Activated naive CD8-positive, alpha-beta T cell treated with anti-CD3 and anti-CD28 coated beads, Interleukin-2, amount 10 ng/mL, durations not matched to agents 7 days and 5 days (primary cell): Measurements from ENCODE around the gene CACNA1B. TPM values are rescaled to one million over a fixed set of nuclear protein-coding genes. Genes with fewer than 3 reads are reported as not detected.
"Not testable (repeated sequence)": the region's sequence is repeated elsewhere in the genome, so short reads cannot be mapped to it uniquely, and the experiment has no call there.

Experiments used
- ATAC-seq: fragments of 150-1000 bp; cut with Tn5 transposase; one replicate; pipeline ENCODE4 v1.10.0; 2021; ENCODE audit warnings: low read depth, moderate library complexity
- POLR2A ChIA-PET: fragments of 350-600 bp; sonication (Branson Sonifier 250); formaldehyde crosslinking; loops from one replicate; lab custom pipeline; 2021; ENCODE audit warnings: antibody characterized with exemption; lab: Charles Lee
- DNase-seq: peaks from one replicate; pipeline ENCODE4 v3.0.0; 2021
- H3K27ac Mint-ChIP-seq: one replicate; pipeline ENCODE4 v1.8.0; 2022; ENCODE audit warnings: mild to moderate bottlenecking, mixed read lengths
- H3K27me3 Mint-ChIP-seq: one replicate; pipeline ENCODE4 v1.8.0; 2022; ENCODE audit warnings: mild to moderate bottlenecking, moderate library complexity, mixed read lengths
- H3K36me3 Mint-ChIP-seq: one replicate; pipeline ENCODE4 v1.8.0; 2021; ENCODE audit warnings: mild to moderate bottlenecking, mixed read lengths
- H3K4me1 Mint-ChIP-seq: one replicate; pipeline ENCODE4 v1.8.0; 2021; ENCODE audit warnings: mixed read lengths
- H3K4me3 Mint-ChIP-seq: one replicate; pipeline ENCODE4 v1.8.0; 2022; ENCODE audit warnings: mild to moderate bottlenecking, moderate library complexity, mixed read lengths
- H3K9me3 Mint-ChIP-seq: one replicate; pipeline ENCODE4 v1.8.0; 2021; ENCODE audit warnings: mixed read lengths
- total RNA-seq, 2 experiments: library from RNA; stranded (reverse); gene quantifications; one replicate each; pipeline ENCODE4 v1.2.3, GENCODE V29; 2021

Gene CACNA1B
- total RNA-seq, 2 experiments from 2014 or later = not detected

GRCh38 chr9:138117101-138117750, 239.6 kb downstream of the CACNA1B start:
- no peaks in the 10 kb centered on the region for H3K27me3 Mint-ChIP-seq
- DNase-seq = no peak
- POLR2A ChIA-PET = no interaction called here

GRCh38 chr9:138117836-138118235, 240.3 kb downstream of the CACNA1B start:
- ATAC-seq = no peak
- POLR2A ChIA-PET = no interaction called here
- no peak overlapping the region for H3K27ac Mint-ChIP-seq
- DNase-seq = no peak
- no peaks in the 10 kb centered on the region for H3K4me1 Mint-ChIP-seq
- no peaks in the 10 kb centered on the region for H3K27me3 Mint-ChIP-seq
- no peaks in the 10 kb centered on the region for H3K36me3 Mint-ChIP-seq
- H3K4me3 Mint-ChIP-seq = no peak overlapping the region
- no peaks in the 10 kb centered on the region for H3K9me3 Mint-ChIP-seq

More at GRCh38 chr9:138117101-138117750, 239.6 kb downstream of the CACNA1B start:
- no peak for ATAC-seq
- Mint-ChIP-seq H3K36me3 (no peaks in the 10 kb centered on the region), H3K27ac (no peak overlapping the region), H3K4me3 (no peak overlapping the region), H3K4me1 (no peaks in the 10 kb centered on the region), H3K9me3 (no peaks in the 10 kb centered on the region)

- H3K36me3 Mint-ChIP-seq = no peaks in the 10 kb centered on the region
- no peak overlapping the region for H3K4me3 Mint-ChIP-seq
- H3K9me3 Mint-ChIP-seq = no peaks in the 10 kb centered on the region
- H3K27ac Mint-ChIP-seq = no peak overlapping the region
- POLR2A ChIA-PET = no interaction called here
- DNase-seq (no peak), ATAC-seq (no peak)
- H3K4me1 Mint-ChIP-seq = no peaks in the 10 kb centered on the region
- H3K27me3 Mint-ChIP-seq = no peaks in the 10 kb centered on the region
Measured at GRCh38 chr9:138118601-138119071, 241.1 kb downstream of the CACNA1B start.

- no peak overlapping the region for H3K4me3 Mint-ChIP-seq
- no peak overlapping the region for H3K27ac Mint-ChIP-seq
- no peaks in the 10 kb centered on the region for H3K4me1 Mint-ChIP-seq
- H3K36me3 Mint-ChIP-seq = no peaks in the 10 kb centered on the region
- DNase-seq (no peak), ATAC-seq (no peak)
- POLR2A ChIA-PET = no interaction called here
- no peaks in the 10 kb centered on the region for H3K9me3 Mint-ChIP-seq
- H3K27me3 Mint-ChIP-seq = no peaks in the 10 kb centered on the region
Measured at GRCh38 chr9:138119202-138120027, 241.8 kb downstream of the CACNA1B start.

GRCh38 chr9:138120072-138120471, 242.5 kb downstream of the CACNA1B start:
- no peaks in the 10 kb centered on the region for H3K27me3 Mint-ChIP-seq
- no peaks in the 10 kb centered on the region for H3K9me3 Mint-ChIP-seq
- no peak overlapping the region for H3K4me3 Mint-ChIP-seq
- H3K4me1 Mint-ChIP-seq = no peaks in the 10 kb centered on the region
- no peak for DNase-seq
- POLR2A ChIA-PET = no interaction called here
- no peaks in the 10 kb centered on the region for H3K36me3 Mint-ChIP-seq
- ATAC-seq = no peak
- no peak overlapping the region for H3K27ac Mint-ChIP-seq

GRCh38 chr9:138120511-138121437, 243.2 kb downstream of the CACNA1B start:
- Mint-ChIP-seq H3K27me3 (no peaks in the 10 kb centered on the region), H3K27ac (no peak overlapping the region), H3K36me3 (no peaks in the 10 kb centered on the region), H3K9me3 (peaks cover 2% of the 10 kb centered on the region), H3K4me3 (no peak overlapping the region), H3K4me1 (no peaks in the 10 kb centered on the region)
- ATAC-seq (no peak), DNase-seq (no peak)
- POLR2A ChIA-PET = no interaction called here

GRCh38 chr9:138121438-138122050, 244.0 kb downstream of the CACNA1B start:
- POLR2A ChIA-PET = no interaction called here
- ATAC-seq = no peak
- no peak for DNase-seq
- no peak overlapping the region for H3K4me3 Mint-ChIP-seq
- H3K4me1 Mint-ChIP-seq = no peaks in the 10 kb centered on the region
- H3K27ac Mint-ChIP-seq = no peak overlapping the region
- no peaks in the 10 kb centered on the region for H3K36me3 Mint-ChIP-seq
- H3K9me3 Mint-ChIP-seq = peaks cover 2% of the 10 kb centered on the region
- H3K27me3 Mint-ChIP-seq = no peaks in the 10 kb centered on the region

GRCh38 chr9:138122201-138122600, 244.6 kb downstream of the CACNA1B start:
- no peak overlapping the region for H3K27ac Mint-ChIP-seq
- H3K27me3 Mint-ChIP-seq = no peaks in the 10 kb centered on the region
- no peaks in the 10 kb centered on the region for H3K36me3 Mint-ChIP-seq
- H3K9me3 Mint-ChIP-seq = peaks cover 2% of the 10 kb centered on the region
- no peaks in the 10 kb centered on the region for H3K4me1 Mint-ChIP-seq
- DNase-seq (no peak), ATAC-seq (no peak)
- POLR2A ChIA-PET = no interaction called here
- H3K4me3 Mint-ChIP-seq = no peak overlapping the region

GRCh38 chr9:138122676-138123075, 245.1 kb downstream of the CACNA1B start:
- DNase-seq (no peak), ATAC-seq (no peak)
- H3K9me3 Mint-ChIP-seq = peaks cover 2% of the 10 kb centered on the region
- H3K27ac Mint-ChIP-seq = no peak overlapping the region
- POLR2A ChIA-PET = no interaction called here
- no peaks in the 10 kb centered on the region for H3K36me3 Mint-ChIP-seq
- no peaks in the 10 kb centered on the region for H3K27me3 Mint-ChIP-seq
- no peaks in the 10 kb centered on the region for H3K4me1 Mint-ChIP-seq
- no peak overlapping the region for H3K4me3 Mint-ChIP-seq

GRCh38 chr9:138123086-138123485, 245.5 kb downstream of the CACNA1B start:
- Mint-ChIP-seq H3K4me1 (no peaks in the 10 kb centered on the region), H3K9me3 (peaks cover 2% of the 10 kb centered on the region), H3K27me3 (no peaks in the 10 kb centered on the region), H3K27ac (no peak overlapping the region), H3K4me3 (no peak overlapping the region), H3K36me3 (no peaks in the 10 kb centered on the region)
- no peak for DNase-seq
- POLR2A ChIA-PET = no interaction called here
- ATAC-seq = no peak

GRCh38 chr9:138126090-138126857, 248.7 kb downstream of the CACNA1B start:
- not testable (repeated sequence) for H3K9me3 Mint-ChIP-seq, ATAC-seq

GRCh38 chr9:138126858-138127584, 249.4 kb downstream of the CACNA1B start:
- ATAC-seq = peak; percentile 30
- H3K4me1 Mint-ChIP-seq, H3K27ac Mint-ChIP-seq, H3K27me3 Mint-ChIP-seq, H3K4me3 Mint-ChIP-seq, H3K9me3 Mint-ChIP-seq, DNase-seq, H3K36me3 Mint-ChIP-seq, POLR2A ChIA-PET: not testable (repeated sequence)

More at GRCh38 chr9:138126090-138126857, 248.7 kb downstream of the CACNA1B start:
- H3K4me1 Mint-ChIP-seq, POLR2A ChIA-PET, H3K36me3 Mint-ChIP-seq, H3K27ac Mint-ChIP-seq, H3K4me3 Mint-ChIP-seq, H3K27me3 Mint-ChIP-seq, DNase-seq: not testable (repeated sequence)
